HCEC 1CT (cell line): ENCODE data around the gene KIF23.

ENCODE experiments used
- DNase-seq: peaks from one replicate; pipeline ENCODE4 v3.0.0-alpha.2; 2017

Gene KIF23

GRCh38 chr15:69468241-69469121, 54.3 kb downstream of the KIF23 start:
- DNase-seq = no peak

GRCh38 chr15:69469467-69470201, 55.5 kb downstream of the KIF23 start:
- peak; percentile 28 for DNase-seq

GRCh38 chr15:69472046-69472445, 57.9 kb downstream of the KIF23 start:
- DNase-seq = no peak

GRCh38 chr15:69472562-69472961, 58.4 kb downstream of the KIF23 start:
- DNase-seq = no peak

- DNase-seq = peak; percentile 55
Observed at GRCh38 chr15:69474291-69474690, 60.1 kb downstream of the KIF23 start.

- peak; percentile 10 for DNase-seq
Observed at GRCh38 chr15:69474846-69475455, 60.8 kb downstream of the KIF23 start.

GRCh38 chr15:69475769-69476358, 61.7 kb downstream of the KIF23 start:
- DNase-seq = peak; percentile 58

GRCh38 chr15:69476704-69477473, 62.7 kb downstream of the KIF23 start:
- DNase-seq = no peak

GRCh38 chr15:69478259-69478781, 64.2 kb downstream of the KIF23 start:
- DNase-seq = no peak

- no peak for DNase-seq
Observed at GRCh38 chr15:69479081-69479480, 64.9 kb downstream of the KIF23 start.

GRCh38 chr15:69479971-69480370, 65.8 kb downstream of the KIF23 start:
- no peak for DNase-seq

GRCh38 chr15:69480932-69481331, 66.8 kb downstream of the KIF23 start:
- no peak for DNase-seq

GRCh38 chr15:69482686-69483256, 68.6 kb downstream of the KIF23 start:
- no peak for DNase-seq

- DNase-seq = no peak
Observed at GRCh38 chr15:69484837-69485236, 70.7 kb downstream of the KIF23 start.

GRCh38 chr15:69486481-69487110, 72.4 kb downstream of the KIF23 start:
- no peak for DNase-seq

- DNase-seq = no peak
Observed at GRCh38 chr15:69489073-69489571, 75.0 kb downstream of the KIF23 start.

- DNase-seq = no peak
Observed at GRCh38 chr15:69490356-69491037, 76.3 kb downstream of the KIF23 start.

- no peak for DNase-seq
Observed at GRCh38 chr15:69491038-69491505, 76.9 kb downstream of the KIF23 start.

- DNase-seq = no peak
Observed at GRCh38 chr15:69493406-69493805, 79.3 kb downstream of the KIF23 start.

GRCh38 chr15:69496001-69496400, 81.9 kb downstream of the KIF23 start:
- no peak for DNase-seq
